Measurements from ENCODE around the gene SNORC. TPM values are rescaled to one million over a fixed set of nuclear protein-coding genes. Genes with fewer than 3 reads are reported as not detected.

Gene SNORC
- total and polyA plus RNA-seq, 10 of the 15 experiments (the other 5 are each of a cell fraction or from before 2014, with no cell fraction given): 0.04 to 0.74 (median 0.45) TPM; not detected in 4

DNA sequence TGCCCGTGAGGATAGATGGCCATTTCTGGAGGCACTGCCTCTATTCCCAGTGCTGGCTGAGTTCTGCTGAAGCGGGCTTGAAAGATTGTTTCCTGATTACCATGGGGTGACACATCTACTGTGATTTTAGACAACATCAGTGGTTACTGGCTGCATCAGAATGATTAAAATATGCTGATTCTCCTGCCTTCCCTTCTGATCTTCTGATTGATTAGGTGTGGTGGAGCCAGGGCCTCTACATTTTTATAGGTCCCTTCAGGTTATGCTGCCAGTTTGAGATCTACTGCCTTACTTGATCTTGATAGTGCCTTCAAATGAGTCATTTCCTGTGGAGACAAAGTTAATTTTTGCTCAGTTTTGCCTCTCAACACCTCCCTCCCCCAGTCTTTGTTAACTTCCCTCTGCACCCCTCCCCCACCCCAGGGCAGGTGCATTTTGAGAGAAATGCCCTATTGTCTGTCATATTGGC, 31.6 kb upstream of the SNORC start (continued):
- TF ChIP-seq ZNF592 (IDR thresholded peaks at IDR 0.05): no peak
- TF ChIP-seq SIX5 (IDR thresholded peaks at IDR 0.05; ENCODE audit: low read depth, low read length, severe bottlenecking): no peak
- TF ChIP-seq EZH2 (IDR thresholded peaks at IDR 0.05; ENCODE audit: borderline replicate concordance, control insufficient read depth, low read depth, low read length): no peak
- TF ChIP-seq BACH1 (IDR thresholded peaks at IDR 0.05; ENCODE audit: borderline replicate concordance): no peak
- TF ChIP-seq STAT1 (conservative IDR thresholded peaks at IDR 0.05): no peak
- no peak for TF ChIP-seq YBX1 (IDR thresholded peaks at IDR 0.05)
- TF ChIP-seq TCF3 (IDR thresholded peaks at IDR 0.05; ENCODE audit: borderline replicate concordance, insufficient read depth, low read depth, low read length): no peak
- no peak for TF ChIP-seq PRDM15 (CRISPR knock-in tag; IDR thresholded peaks at IDR 0.05)
- 0 out of 2 replicates have a peak, but pooled peaks have one; percentile 34 for TF ChIP-seq BMI1 (IDR thresholded peaks at IDR 0.05; ENCODE audit: borderline replicate concordance)
- TF ChIP-seq ZBED1 (IDR thresholded peaks at IDR 0.05; ENCODE audit: borderline replicate concordance): no peak
- no peak for TF ChIP-seq BCL11A (IDR thresholded peaks at IDR 0.05; ENCODE audit: low read depth, low read length)
- no peak for TF ChIP-seq MTA3 (IDR thresholded peaks at IDR 0.05; ENCODE audit: borderline replicate concordance, low read length)
- no peak for TF ChIP-seq SP1 (IDR thresholded peaks at IDR 0.05; ENCODE audit: low read depth, low read length)
- no peak for TF ChIP-seq MEF2A (IDR thresholded peaks at IDR 0.05; ENCODE audit: insufficient read depth, low read depth, low read length)
- TF ChIP-seq JUNB (IDR thresholded peaks at IDR 0.05): 0 out of 2 replicates have a peak, but pooled peaks have one; percentile 39
- no peak for TF ChIP-seq TAF1 (IDR thresholded peaks at IDR 0.05; ENCODE audit: borderline replicate concordance, low read depth, low read length)
- TF ChIP-seq, protein P1, sequence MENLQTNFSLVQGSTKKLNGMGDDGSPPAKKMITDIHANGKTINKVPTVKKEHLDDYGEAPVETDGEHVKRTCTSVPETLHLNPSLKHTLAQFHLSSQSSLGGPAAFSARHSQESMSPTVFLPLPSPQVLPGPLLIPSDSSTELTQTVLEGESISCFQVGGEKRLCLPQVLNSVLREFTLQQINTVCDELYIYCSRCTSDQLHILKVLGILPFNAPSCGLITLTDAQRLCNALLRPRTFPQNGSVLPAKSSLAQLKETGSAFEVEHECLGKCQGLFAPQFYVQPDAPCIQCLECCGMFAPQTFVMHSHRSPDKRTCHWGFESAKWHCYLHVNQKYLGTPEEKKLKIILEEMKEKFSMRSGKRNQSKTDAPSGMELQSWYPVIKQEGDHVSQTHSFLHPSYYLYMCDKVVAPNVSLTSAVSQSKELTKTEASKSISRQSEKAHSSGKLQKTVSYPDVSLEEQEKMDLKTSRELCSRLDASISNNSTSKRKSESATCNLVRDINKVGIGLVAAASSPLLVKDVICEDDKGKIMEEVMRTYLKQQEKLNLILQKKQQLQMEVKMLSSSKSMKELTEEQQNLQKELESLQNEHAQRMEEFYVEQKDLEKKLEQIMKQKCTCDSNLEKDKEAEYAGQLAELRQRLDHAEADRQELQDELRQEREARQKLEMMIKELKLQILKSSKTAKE (IDR thresholded peaks at IDR 0.05; ENCODE audit: low read depth, poor library complexity, severe bottlenecking): peak; percentile 40
- TF ChIP-seq, protein P2, sequence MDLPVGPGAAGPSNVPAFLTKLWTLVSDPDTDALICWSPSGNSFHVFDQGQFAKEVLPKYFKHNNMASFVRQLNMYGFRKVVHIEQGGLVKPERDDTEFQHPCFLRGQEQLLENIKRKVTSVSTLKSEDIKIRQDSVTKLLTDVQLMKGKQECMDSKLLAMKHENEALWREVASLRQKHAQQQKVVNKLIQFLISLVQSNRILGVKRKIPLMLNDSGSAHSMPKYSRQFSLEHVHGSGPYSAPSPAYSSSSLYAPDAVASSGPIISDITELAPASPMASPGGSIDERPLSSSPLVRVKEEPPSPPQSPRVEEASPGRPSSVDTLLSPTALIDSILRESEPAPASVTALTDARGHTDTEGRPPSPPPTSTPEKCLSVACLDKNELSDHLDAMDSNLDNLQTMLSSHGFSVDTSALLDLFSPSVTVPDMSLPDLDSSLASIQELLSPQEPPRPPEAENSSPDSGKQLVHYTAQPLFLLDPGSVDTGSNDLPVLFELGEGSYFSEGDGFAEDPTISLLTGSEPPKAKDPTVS (IDR thresholded peaks at IDR 0.05; ENCODE audit: low read depth, low read length): no peak

All from GM12878 (cell line).